ENCODE measurements around the gene GNG12.
"Not testable (repeated sequence)": the region's sequence is repeated elsewhere in the genome, so short reads cannot be mapped to it uniquely, and the experiment has no call there.

GNG12 gene

GRCh38 chr1:67674260-67675011 is 158.8 kb downstream of the GNG12 start:
- DNase-seq, result no peak

GRCh38 chr1:67673468-67674201 is 159.6 kb downstream of the GNG12 start:
- no peak for DNase-seq

- no peak for DNase-seq
Observed at GRCh38 chr1:67672260-67672803, 160.9 kb downstream of the GNG12 start.

DNA sequence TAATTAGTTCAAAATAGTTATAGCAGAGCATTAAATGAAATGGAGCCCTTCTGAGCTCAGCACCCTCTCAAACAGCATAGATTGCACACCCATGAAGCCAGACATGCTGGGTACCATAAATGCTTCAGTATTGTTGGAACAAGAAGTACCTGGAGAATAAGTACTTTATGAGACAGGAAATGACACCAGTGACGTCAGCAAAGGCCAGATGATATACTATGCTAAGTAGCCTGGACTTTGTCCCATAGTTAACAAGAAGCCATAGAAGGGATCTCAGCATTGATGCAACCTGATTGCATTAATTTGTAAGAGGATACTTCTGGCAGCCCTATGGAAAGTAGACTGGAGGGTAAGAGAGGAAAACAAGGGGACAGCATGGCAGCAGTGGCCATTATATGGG is 164.6 kb downstream of the GNG12 start:
- no peak for DNase-seq

DNA sequence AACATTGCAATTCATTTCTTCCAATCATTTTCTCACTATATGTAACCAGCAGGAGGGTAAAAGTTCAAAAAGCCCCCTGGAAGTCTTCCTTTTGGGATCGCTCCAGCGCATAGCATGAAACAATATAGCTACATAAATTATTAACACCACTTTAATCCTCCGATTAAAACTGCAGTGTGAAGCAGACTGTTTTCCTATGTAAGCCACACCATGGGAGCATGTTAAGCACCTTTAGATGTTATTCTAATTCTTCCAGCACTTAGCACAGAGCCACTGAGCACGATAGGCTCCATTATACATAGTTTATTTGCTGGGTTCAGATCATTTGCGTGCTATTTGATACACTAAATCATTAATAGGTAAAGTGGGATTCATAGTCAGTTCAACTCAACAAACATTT is 166.6 kb downstream of the GNG12 start:
- no peak for DNase-seq

DNA sequence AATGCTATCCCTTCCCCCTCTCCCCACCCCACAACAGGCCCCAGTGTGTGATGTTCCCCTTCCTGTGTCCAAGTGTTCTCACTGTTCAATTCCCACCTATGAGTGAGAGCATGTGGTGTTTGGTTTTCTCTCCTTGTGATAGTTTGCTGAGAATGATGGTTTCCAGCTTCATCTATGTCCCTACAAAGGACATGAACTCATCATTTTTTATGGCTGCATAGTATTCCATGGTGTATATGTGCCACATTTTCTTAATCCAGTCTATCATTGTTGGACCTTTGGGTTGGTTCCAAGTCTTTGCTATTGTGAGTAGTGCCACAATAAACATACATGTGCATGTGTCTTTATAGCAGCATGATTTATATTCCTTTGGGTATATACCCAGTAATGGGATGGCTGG is 168.0 kb downstream of the GNG12 start:
- DNase-seq, result not testable (repeated sequence)

GRCh38 chr1:67664048-67664447 is 169.2 kb downstream of the GNG12 start:
- DNase-seq, result no peak

DNA sequence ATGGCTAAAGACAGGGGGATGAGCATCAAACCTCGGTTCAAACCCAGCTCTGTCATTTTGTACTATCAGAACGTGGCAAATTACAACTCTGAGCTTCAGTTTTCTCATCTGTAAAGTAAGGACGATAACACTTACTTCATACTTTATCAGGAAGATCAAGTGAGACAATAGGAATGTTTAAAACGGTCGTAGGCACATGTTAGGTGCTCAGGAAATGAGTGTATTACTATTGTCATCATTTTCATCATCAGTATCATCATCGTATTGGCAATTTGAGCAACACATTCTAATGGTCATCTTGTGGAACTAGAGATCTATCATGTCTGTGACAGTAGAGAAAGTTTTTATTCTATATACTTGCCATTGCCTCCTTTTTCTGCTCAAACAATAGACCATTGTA is 170.4 kb downstream of the GNG12 start:
- DNase-seq, result no peak

DNA sequence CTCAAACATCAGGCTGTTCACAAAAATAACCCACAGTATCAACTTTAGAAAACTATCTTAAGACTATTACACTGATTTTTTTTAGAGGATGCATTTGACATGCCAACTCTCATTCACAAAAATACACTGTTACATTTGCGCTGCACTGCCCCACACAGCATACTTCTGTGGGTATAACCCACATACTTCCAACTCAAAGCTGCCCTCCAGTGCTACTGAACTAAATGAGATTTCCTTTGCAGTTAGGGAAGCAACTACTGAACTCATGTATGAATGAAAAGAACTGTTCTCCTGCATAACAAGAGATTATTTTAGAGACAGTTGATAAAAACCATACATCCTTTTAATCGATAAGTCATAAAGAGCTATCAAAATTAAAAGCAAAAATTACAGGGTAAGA is 174.0 kb downstream of the GNG12 start:
- DNase-seq, result no peak

DNA sequence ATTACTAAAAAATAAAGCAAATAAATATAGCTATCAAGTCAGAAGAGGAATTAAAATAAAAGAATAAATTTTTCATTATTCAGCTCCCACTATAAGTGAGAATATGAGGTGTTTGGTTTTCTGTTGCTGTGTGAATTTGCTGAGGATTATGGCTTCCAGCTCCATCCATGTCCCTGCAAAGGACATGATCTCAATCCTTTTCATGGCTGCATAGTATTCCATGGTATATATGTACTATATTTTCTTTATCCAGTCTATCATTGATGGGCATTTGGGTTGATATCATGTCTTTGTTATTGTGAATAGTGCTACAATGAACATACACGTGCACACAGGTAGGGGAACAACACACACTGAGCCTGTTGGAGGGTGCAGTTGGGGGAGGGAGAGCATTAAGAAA is 176.1 kb downstream of the GNG12 start:
- not testable (repeated sequence) for DNase-seq

DNA sequence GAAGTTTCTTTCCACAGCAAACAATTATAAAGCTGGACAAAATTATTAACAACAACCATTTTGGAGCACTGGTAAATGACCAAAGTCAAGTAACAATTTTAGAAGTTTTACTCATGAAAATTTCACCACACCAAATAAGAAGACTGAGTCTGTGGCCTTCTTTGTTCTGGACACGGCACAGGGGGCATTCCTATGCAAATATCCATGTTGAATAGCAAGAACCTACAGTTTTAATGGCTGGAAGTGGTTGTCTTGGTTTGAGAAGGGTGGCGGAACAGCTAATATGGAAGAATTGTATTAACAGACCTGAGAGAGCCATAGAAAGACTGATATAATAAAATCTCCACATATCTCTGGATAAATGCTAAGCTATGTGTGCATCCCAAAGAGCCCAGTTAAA is 177.7 kb downstream of the GNG12 start:
- no peak for DNase-seq

DNA sequence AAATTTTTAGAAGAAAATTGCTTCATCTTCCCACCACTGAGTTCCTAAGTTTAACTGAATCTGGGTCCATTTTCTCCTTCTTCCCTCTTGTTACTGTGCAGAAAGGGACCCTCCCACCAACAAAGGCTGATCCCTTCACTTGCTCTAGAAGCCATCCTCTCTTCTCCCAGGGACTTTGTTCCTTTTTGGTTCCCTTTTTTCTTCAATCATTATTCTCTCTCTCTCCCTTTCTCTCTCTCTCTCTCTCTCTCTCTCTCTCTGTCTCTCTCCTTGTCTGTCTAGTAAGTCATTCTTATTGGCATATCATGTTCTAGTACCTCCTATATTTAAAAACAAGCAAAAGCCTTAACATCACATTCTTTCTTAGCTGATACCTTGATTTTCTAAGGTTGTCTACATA is 180.0 kb downstream of the GNG12 start:
- DNase-seq, result no peak

- no peak for DNase-seq
Observed at GRCh38 chr1:67652800-67653199, 180.5 kb downstream of the GNG12 start.

All from activated CD8-positive, alpha-beta memory T cell treated with anti-CD3 and anti-CD28 coated beads for 24 hours (primary cell).